Measurements from ENCODE around the gene RASIP1.
"Not testable (repeated sequence)": the region's sequence is repeated elsewhere in the genome, so short reads cannot be mapped to it uniquely, and the experiment has no call there.

The RASIP1 gene, protein sequence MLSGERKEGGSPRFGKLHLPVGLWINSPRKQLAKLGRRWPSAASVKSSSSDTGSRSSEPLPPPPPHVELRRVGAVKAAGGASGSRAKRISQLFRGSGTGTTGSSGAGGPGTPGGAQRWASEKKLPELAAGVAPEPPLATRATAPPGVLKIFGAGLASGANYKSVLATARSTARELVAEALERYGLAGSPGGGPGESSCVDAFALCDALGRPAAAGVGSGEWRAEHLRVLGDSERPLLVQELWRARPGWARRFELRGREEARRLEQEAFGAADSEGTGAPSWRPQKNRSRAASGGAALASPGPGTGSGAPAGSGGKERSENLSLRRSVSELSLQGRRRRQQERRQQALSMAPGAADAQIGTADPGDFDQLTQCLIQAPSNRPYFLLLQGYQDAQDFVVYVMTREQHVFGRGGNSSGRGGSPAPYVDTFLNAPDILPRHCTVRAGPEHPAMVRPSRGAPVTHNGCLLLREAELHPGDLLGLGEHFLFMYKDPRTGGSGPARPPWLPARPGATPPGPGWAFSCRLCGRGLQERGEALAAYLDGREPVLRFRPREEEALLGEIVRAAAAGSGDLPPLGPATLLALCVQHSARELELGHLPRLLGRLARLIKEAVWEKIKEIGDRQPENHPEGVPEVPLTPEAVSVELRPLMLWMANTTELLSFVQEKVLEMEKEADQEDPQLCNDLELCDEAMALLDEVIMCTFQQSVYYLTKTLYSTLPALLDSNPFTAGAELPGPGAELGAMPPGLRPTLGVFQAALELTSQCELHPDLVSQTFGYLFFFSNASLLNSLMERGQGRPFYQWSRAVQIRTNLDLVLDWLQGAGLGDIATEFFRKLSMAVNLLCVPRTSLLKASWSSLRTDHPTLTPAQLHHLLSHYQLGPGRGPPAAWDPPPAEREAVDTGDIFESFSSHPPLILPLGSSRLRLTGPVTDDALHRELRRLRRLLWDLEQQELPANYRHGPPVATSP

DNA sequence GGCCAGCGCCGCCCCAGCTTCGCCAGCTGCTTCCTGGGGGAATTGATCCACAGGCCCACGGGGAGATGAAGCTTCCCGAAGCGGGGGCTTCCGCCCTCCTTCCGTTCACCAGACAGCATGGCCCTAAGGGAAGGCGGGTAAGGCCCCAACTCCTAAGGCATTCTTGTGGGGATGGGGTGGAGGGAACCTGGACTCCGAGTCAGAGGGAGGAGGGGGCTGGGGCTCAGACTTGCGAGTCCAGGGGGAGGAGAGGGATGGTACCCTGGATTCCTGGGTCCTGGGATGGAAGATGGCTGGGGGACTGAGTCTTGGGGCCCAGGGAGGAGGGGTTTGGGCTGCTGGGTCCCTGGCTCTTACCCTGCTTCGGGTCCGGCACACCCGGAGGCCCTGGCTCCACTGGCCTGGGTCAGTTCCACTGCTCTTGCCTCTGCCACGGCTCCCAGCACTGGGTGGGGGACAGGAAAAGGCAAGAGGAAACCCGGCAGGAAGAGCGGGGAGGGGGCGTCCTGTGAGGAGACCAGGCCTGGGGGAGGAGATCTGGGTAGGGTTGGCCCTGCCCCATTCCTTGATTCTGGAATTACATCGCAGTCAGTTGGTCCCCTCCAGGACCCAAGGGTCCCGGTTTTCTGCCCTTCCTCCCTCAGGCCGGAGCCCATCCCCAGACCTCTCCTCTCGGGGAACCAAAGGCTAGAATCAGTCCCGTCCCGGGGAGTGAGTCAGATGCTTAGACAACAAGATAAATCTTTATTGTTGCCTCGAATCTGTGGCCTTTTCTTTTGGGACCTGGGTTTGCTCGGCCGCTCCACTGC, at the start of gene RASIP1:
Gene RASIP1, minus strand, starts transcription at position 447 of the 809 bp plus-strand sequence. Its CDS starts 328 bp downstream, at position 119.
- DNase-seq (ENCODE audit: low read depth) = no peak

GRCh38 chr19:48787331-48787730, 46.9 kb upstream of the RASIP1 start:
- not testable (repeated sequence) for DNase-seq (ENCODE audit: low read depth)

DNA sequence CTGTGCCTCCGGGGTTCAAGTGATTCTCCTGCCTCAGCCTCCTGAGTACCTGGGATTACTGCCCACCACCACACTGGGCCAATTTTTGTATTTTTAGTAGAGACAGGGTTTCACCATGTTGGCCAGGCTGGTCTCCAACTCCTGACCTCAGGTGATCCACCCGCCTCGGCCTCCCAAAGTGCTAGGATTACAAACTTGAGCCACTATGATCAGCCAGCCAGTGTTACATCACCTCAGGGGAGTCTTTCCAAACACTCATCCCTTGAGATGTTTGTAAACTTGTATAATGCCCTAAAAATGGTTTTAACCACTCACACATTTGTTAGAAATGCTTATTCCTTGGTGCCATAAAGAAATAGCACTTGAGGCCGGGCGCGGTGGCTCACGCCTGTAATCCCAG, 46.0 kb upstream of the RASIP1 start:
- DNase-seq (ENCODE audit: low read depth) = not testable (repeated sequence)

DNA sequence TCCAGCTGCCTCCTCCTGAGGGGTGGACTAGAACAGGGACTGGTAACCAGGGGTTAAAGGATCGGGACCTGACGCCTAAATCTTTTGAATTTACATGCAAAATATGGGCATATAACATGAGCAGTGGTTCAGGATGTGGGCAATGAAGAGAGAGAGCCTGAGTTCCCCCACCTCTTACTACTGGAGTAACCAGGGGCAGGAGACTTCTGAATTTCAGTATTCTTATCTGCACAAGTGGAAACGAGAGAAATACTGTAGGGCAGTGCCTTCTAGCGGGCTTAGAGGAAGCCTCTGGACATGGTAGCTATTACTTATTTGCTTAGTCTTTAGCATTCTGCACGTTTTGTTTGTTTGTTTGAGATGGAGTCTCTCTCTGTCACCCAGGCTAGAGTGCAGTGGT, 44.1 kb upstream of the RASIP1 start:
- DNase-seq (ENCODE audit: low read depth) = no peak

- DNase-seq (ENCODE audit: low read depth) = no peak
Measured at GRCh38 chr19:48780631-48781391, 40.4 kb upstream of the RASIP1 start.

DNA sequence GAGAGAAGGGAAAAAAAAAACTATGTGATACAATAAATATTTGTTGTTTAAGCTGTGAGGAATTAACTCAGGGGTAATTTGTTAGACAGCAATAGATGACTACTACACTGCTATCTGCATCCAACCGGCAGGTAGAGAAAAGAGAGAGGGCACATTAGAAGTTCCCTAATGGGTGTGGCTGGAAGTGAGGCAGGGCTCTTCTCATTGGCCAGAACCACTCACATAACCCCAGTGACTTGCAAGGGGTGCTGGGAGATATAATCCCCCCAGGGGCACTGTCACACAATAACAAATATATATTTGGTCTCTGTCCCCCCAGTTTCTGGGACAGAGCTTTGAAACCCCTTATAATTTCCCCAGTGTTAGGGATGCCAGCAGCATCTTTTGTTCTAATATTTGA, 39.2 kb upstream of the RASIP1 start:
- DNase-seq (ENCODE audit: low read depth) = no peak

DNA sequence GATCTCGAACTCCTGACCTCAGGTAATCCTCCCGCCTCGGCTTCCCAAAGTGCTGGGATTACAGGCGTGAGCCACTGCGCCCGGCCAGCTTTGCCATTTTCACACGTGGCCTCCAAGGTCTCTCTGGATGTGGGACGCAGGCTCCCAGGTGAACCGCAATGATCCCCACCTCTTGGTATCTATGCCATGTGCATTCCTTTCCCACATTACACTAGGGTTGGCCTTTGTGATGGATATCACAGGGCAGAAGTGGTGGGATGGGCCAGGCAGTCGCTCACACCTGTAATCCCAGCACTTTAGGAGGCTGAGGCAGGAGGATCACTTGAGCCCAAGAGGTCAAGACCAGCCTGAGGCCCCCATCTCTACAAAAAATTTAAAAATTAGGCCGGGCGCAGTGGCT, 37.3 kb upstream of the RASIP1 start:
- no peak for DNase-seq (ENCODE audit: low read depth)

GRCh38 chr19:48777139-48777538, 36.7 kb upstream of the RASIP1 start:
- no peak for DNase-seq (ENCODE audit: low read depth)

- DNase-seq (ENCODE audit: low read depth) = no peak
Measured at GRCh38 chr19:48772503-48772953, 32.1 kb upstream of the RASIP1 start.

- DNase-seq (ENCODE audit: low read depth) = no peak
Measured at GRCh38 chr19:48770734-48771472, 30.5 kb upstream of the RASIP1 start.

GRCh38 chr19:48770266-48770665, 29.9 kb upstream of the RASIP1 start:
- DNase-seq (ENCODE audit: low read depth) = no peak

GRCh38 chr19:48768994-48769713, 28.7 kb upstream of the RASIP1 start:
- DNase-seq (ENCODE audit: low read depth) = no peak

GRCh38 chr19:48768171-48768753, 27.9 kb upstream of the RASIP1 start:
- not testable (repeated sequence) for DNase-seq (ENCODE audit: low read depth)

DNA sequence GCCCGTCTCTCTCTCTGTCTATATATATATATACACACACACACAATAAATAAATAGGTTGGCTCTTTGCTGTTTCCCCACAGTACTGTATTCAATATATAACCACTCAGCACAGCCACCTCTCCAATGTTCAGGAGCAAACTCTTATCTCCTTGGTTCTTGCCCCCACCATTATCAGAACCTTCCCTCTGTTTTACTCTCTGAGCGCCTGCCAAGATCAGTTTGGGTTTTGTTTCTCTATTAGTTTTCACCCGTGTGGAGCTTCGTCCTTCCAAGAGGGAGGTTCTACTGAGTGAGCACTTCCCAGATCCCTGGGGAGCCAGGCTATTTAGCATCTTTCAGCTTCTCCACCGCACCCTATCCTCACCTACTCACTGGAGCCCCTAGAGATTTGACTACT, 25.4 kb upstream of the RASIP1 start:
- not testable (repeated sequence) for DNase-seq (ENCODE audit: low read depth)

GRCh38 chr19:48760504-48761205, 20.2 kb upstream of the RASIP1 start:
- DNase-seq (ENCODE audit: low read depth) = no peak

DNA sequence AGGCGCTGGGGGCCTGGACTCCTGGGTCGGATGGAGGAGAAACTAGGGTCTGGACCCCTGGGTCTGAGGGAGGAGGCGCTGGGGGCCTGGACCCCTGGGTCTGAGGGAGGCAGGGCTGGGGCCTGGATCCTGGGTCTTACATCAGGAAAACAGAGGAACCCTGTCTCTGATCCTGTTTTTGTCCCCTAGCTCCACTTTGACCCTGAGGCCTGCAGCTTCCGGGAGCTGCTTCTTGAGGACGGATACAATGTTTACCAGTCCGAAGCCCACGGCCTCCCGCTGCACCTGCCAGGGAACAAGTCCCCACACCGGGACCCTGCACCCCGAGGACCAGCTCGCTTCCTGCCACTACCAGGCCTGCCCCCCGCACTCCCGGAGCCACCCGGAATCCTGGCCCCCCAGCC, 17.3 kb upstream of the RASIP1 start:
- DNase-seq (ENCODE audit: low read depth) = no peak

GRCh38 chr19:48757089-48757675, 16.8 kb upstream of the RASIP1 start:
- no peak for DNase-seq (ENCODE audit: low read depth)

GRCh38 chr19:48756686-48757085, 16.3 kb upstream of the RASIP1 start:
- no peak for DNase-seq (ENCODE audit: low read depth)

All from stimulated activated CD8-positive, alpha-beta memory T cell treated with anti-CD3 and anti-CD28 coated beads, Interleukin-4, amount 100 ng/mL, for 24 hours (primary cell).